HPDE6-E6E7 (cell line): ENCODE results near the gene PRUNE2.
"Not testable (repeated sequence)": the region's sequence is repeated elsewhere in the genome, so short reads cannot be mapped to it uniquely, and the experiment has no call there.

Experiments
- DNase-seq: peaks from one replicate; pipeline ENCODE4 v3.0.0; 2011; ENCODE audit warnings: missing footprints; ENCODE audit errors: extremely low spot score

The PRUNE2 gene

DNA sequence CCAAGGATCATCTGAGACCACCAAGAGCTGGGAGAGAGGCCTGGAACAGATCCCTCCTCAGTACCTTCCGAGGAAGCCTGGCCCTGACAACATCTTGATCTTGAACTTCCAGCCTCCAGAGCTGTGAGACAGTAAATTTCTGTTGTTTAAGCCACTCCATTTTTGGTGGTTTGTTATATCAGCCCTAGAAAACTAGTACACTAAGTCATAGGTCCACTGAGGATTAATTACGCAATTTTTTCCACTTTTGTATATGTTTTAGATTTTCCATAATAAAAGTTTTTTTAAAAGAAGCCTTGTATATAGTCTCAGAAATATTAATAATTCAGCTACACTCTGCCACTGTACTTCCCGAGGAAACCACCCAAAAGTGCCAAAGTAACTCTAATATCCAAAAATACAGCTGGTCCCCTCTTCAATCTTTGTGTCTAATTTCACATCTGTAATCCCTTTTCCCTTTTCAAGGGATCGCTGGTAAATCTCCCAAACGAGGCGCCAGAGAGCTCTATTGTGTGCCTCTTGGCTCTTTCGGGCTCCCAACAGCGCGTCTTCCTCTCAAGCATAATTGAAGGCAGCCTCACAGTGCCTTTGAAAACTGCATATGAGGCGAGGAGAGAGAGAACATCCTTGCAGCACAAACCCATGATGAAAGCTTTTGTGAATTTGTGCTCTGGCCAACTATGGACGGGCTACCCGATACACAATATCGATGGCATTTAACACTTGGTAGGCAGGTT lies 32.7 kb downstream of the PRUNE2 start:
- no peak for DNase-seq

DNA sequence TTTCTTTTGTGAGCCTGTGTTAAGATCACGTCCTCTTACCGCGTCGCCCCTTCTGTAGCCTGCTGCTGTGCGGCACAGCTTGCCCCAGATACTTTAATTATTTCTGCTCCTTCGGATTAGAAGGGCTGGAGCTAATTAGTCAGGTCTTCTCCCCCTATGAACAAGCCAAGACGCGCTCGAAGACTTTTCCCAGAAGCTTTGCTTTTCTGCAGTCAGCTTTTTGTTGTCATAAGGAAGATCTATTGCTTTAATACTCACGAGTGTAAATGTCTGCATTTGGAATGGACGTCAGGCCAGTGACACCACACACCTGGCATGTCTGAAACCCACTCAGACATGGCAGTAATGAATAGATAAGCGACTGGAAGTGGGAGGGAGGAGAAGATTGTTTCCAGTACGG lies 37.0 kb downstream of the PRUNE2 start:
- no peak for DNase-seq

DNA sequence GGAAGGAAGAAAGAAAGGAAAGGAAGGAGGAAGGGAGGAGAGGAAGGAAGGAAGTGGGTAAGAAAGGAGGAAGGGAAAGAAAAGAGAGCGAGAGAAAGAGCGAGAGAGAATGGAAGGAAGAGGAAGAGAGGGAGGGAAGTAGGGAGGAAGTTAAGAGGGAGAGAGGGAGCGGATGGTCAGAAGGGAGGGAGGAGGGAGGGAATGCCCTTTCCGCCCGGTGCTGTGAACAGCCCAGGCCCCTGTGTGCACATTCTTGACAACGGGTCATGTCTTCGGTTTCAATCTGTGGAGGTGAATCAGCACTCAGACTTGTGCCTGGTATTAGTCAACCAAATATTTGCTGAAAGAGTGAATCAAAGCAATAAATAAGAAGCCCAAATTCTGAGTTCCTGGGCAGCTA lies 39.2 kb downstream of the PRUNE2 start:
- DNase-seq = peak; percentile 80

DNA sequence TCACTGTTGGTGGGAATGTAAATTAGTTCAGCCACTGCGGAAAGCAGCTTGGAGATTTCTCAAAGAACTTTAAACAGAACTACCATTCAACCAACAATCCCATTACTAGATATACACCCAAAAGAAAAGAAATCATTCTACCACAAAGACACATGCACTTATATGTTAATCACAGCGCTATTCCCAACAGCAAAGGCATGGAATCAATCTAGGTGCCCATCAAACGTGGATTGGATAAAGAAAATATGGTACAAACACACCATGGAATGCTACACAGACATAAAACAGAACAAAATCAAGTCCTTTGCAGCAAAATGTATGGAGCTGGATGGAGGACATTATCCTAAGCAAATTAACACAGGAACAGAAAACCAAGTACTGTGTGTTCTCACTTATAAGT lies 42.1 kb downstream of the PRUNE2 start:
- no peak for DNase-seq

DNA sequence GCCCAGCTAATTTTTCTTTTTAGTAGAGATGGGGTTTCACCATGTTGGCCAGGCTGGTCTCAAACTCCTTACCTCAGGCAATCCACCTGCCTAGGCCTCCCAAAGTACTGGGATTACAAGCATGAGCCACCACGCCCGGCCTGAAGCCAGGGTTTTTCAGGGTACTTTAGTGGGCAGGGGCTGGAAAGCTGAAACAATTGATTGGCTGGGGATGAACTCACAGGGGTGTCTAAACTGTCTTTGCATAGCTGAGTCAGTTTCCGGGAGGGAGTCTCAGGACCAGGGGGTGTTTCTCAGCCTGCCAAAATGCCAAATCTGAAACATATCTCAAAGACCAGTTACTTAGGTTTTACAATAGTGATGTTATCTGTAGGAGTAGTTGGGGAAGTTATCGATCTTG lies 46.1 kb downstream of the PRUNE2 start:
- no peak for DNase-seq

DNA sequence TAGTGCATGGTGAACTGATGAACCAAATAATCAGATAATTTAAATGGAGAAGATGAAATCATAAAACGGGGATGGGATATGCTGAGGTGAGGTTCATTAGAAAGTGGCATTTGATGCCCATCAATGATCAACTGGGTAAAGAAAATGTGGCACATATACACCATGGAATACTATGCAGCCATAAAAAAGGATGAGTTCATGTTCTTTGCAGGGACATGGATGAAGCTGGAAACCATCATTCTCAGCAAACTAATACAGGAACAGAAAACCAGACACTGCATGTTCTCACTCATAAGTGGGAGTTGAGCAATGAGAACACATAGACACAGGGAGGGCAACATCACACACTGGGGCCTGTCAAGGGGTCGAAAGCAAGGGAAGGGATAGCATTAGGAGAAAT lies 47.7 kb downstream of the PRUNE2 start:
- not testable (repeated sequence) for DNase-seq

DNA sequence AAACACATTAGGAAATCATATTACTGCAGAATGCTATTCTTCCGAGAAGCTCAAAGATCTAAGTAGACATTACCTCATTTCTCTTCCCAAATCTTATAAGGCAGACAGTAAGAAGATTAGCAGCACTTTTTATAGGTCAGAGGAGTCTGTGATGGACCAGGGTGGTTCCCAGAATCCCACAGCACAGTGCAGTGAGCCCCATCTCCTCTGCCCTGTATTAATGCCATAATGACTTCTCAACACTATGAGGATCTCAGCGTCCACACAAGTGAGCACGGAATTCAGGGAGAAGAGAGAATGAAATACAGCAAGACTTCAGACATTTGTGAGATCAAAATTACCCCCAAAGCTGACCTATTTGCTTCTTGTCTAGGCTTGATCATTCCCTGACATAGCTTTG lies 49.9 kb downstream of the PRUNE2 start:
- no peak for DNase-seq

DNA sequence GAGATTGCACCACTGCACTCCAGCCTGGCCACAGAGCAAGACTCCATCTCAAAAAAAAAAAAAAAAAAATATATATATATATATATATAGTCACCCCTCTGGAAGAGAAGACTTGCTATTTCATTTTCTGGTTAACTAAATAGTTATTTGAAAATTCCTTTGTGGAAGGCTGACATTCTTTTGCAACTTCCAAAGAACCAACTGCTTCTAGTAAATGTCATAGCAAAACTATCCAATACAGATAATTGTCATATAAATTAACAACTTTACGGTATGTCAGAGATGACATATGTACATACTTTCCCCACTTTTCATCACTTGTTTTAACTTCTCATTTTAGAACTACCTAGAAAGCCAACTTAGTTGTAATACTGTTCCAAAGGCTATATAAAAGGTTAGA lies 50.9 kb downstream of the PRUNE2 start:
- no peak for DNase-seq

DNA sequence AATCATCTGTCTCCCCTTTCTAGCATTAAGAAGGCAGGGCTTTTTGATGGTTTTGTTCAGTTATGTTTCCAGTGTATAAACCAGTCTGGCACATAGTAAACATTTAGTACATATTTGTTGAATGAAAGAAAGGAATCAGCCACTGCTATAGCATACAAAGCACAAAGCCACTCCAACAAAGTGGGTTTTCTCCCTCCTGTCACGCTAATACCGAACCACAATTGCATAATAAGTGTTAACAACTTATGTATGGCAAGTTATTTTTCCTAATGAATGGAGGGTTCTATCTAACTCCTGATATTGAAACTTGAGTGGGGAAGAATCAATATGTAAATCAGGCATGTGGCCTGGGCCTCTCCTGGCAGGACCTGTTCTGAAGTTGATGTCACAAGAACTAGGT lies 53.9 kb downstream of the PRUNE2 start:
- DNase-seq = no peak

DNA sequence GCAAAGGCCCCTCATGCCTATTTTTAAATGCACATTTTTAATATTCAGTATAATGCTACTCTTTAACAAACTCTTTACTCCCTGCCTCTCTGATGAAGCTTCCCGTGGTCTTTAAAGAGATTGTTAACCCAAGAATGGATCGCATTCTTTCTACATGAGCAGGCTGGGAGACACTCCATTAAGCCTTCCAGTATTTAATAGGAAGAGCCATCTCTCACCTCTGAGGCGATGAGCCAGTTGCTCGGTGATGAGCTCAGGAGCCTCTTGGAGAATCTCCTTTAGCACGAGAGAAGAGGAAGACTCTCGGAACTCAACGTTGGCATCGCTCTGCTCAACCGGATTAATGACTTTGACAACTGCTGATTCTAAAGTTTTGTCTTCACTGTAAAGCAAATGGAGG lies 59.6 kb downstream of the PRUNE2 start:
- no peak for DNase-seq

DNA sequence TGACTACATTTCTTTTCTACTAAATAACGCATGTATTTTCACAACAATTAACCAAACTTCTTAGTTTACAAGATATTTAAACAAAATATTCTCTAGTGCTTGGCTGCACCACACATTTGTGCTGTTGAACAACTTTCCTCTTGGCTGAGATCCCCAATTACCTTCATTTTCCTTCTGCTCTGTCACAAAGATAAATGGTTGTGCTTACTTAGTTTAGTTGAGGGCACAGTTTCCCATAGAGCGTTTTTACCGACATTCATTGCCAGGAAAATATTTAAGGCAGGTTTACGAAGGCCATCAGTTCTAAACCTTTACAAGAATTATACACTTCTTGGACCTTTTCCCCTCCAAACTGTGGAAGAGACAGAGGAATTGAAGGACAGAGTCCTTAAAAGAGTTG lies 60.7 kb downstream of the PRUNE2 start:
- no peak for DNase-seq

DNA sequence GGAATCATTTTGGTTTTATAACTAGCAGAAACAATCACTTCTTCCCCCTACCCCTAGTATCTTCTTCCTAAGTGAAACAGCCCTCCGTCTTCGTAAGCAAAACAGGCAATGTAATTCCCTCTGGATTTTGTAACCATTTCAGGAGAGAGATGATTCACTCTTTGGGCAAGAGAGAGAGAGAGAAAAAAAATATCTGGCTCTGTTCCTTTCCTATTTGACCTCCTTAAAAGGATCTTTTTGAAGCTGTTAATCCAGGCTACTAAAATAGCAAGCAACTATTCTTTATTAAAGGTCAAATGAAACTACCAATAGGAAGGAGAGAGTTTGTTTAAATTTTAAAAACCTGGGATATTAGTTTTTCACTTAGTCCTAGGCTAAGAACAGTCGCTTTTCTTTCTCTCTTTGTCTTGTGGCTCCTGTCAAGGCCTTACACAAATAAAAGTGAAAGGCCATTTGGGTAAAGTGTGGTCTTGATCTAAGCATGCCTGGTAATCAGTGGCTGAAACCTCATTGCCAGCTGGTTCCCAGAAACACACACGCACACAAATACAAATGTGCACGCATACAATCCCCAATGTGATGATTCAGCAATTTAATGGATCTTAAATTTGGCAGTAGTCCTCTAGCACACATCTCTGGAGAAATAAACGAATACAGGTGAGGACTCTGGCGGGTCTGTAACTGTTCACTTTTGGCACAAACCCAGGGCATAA lies 70.2 kb downstream of the PRUNE2 start:
- DNase-seq = no peak

DNA sequence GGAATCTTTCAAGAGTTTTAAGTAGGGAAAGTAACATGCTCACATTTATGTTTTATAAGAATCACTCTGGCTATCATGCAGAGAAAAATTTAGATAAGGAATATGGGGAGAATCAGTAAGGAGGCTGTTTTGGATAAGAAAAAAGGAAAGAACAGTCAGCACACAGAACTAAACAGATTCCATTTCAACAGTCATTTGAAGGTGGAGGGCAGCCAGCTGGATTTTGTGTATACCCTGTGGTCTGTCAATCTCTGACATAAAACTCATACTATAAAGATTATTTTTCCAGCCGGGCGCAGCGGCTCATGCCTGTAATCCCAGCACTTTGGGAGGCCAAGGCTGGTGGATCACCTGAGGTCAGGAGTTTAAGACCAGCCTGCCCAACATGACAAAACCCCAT lies 77.5 kb downstream of the PRUNE2 start:
- no peak for DNase-seq

DNA sequence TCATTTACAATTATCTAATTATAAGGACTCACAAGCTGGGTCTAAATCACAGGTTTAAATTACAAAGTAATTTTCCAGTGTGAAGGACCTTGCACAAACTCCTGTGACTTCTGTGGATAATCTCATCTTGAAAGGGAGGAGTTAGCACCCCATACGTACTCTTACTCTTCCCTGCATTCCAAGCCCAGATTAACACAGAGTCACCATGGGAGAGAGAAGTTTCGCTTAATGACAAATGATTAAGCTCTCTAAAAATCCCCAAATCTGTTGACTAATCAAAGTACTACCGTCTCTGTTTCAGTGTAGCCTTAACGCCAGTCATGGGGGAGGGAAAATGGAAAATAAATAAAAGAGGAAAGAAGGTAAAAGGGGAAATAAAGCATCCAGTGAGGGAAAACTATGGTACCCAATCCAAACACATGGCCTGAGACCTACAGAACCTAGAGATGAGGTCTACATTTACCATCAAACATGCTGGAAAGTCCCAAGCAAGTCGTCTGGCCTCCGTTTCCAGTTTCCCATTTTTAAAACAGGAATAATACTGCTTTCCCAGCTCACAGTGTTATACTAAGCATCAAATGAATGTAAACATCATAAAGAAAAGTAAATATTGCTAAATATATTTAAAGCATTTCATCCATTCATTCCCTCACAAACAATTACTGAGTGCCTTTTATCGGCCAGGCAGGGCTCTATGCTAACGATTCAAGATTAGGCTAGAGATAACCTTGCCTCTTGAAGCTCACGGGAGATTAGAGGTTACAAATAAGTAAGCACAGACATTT lies 78.4 kb downstream of the PRUNE2 start:
- DNase-seq = no peak

DNA sequence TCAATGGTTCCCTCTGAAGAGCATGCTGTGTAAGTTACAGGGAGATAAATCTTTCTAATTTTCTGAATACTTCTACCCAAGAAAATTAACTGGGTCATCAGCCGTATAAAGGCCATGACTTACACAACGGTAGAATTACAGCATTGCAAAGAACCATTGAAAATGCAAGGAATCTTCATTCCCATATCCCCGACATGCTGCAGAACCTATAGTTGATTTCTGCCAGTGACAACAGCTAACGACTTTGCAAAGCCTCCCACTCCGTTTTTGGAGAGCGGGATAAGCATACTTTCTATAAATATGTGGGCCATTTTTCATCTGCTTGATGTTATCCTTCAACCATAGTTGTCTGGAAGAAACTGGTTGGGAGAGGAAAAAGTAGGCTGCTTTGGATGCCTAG lies 85.5 kb downstream of the PRUNE2 start:
- DNase-seq = no peak

DNA sequence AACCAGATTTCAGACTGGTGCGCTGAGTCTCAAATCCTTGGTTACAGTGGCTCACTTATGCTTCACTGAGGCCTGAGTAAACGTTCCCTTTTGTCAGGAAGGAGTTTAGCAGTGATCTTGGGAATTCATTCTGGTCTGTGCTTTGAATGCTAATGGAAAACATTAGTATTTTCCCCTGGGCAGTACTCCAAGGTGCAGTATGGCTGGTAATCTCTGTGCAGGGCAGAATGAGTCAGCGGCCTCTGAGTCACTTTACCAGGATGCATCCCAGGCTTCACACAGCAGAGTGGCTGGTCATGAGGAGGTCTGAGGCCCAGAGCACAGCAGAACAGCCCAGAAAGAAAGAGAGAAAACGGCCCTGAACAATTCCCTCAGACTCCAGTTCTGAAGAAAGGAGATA lies 87.6 kb downstream of the PRUNE2 start:
- DNase-seq = peak; percentile 87

DNA sequence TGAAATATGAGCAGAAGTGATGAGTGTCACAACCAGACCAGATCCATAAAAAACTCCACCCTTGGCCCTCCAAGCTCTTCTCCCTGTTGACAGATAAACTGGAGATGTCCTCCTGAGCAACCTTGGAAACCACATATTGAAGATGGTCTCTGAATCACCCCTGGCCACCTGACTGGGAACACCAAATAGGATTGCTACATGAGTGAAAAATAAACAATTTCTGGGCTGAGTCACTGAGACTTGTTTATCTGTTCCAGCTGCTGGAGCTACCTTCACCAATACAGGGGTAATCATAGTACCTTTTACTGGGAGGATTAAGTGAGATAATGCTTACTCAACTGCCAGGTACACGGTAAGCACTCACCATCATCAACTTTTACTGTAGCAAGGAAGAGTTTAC lies 88.4 kb downstream of the PRUNE2 start:
- DNase-seq = peak; percentile 10

DNA sequence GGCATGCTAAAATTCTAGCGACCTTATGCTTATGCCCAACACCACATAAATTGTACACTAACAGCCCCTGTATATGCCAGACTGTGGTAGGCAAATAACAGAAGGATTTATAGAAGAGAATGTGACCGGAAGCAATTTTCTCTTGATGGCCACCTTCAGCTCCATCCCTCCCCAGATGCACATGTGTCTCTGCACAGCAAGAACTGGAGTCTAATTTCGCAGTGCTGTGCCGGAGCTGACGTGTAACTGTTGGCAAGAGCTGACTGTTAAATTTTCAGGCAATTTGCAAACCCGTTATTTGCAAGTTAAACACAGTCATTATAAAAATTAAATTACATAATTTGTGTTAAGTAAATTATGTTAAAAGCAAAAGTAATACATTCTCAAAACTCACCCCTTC lies 93.3 kb downstream of the PRUNE2 start:
- DNase-seq = no peak

DNA sequence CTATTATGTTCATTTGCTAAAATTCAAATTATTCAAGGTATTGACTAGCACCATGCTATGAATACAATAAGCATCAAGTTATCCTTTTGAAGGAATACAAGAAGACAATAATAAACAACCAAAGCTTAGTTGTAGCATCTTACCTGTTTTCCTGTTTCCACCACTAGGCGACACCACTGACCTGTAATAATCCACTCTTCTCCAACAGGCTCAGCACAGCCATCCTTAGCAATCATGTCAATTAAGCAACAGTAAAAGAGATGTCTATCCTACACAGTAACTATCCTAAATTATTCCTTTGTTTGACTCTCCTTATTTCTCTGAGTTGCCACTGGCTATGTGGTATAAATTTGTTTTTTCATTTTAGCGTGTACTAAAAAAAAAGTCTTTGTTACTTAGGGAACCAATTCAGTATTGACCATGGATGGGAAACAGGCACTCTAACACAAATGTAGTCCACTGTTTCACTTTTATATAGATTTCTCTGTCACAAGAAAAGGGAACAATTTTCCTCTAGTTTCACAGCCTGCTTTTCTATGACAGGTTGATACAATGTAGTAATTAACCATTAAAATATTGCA lies 95.4 kb downstream of the PRUNE2 start:
- DNase-seq = no peak

DNA sequence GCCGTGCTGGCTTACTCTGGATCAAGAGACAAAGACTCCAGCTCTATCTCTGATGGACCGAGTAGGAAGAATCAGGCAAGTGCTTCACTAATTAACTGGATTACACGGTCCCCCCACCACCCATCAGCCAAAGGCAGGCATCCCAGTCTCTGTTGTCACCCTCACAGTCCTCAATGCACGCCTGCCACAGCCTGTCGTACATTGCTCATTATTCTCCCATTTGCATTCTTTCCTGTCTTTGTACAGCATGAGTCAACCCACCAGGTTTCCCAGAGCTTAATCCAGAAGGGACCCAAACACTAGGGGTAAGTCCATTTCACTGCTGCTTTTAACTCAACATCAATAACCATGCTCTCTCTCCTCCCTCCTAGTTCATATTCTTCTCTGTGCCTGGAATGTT lies 97.3 kb downstream of the PRUNE2 start:
- DNase-seq = no peak

DNA sequence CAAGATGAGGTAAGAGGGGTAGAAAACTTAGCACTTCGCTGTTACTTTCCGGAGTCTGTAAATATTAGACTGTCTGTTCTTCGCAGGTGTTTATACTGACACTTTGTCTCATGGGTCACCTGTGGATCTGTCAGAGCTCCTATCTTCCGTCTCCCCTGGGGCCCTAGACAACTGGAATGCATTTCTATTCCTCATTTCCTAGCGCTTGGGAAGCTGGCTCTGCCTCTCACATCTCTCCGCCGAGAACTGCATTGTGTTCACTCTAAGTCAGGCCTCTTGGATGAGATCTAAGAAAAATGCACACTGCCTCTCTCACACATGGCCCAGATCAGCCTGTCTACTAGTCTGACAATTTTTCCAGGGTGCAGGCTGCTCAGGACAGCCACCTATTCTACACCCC lies 102.2 kb downstream of the PRUNE2 start:
- DNase-seq = no peak

DNA sequence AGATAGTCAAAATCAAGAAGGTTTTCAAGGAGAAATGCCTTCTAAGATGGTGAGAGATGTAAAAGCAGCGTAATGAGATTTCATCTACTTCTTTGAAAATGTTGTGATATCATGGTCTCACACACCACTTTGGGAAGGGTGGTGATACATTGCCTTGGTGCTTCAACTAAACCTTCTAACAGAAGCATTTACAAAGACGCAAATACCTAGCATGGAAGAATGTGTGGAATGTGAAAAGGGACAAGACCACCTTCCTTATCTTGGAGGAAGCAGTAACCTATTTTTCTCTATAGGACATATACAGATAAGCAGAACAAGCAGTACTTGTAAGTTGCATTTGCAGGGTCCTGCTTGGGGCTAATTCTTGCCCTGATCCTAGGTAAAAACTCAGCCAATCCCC lies 102.8 kb downstream of the PRUNE2 start:
- no peak for DNase-seq

DNA sequence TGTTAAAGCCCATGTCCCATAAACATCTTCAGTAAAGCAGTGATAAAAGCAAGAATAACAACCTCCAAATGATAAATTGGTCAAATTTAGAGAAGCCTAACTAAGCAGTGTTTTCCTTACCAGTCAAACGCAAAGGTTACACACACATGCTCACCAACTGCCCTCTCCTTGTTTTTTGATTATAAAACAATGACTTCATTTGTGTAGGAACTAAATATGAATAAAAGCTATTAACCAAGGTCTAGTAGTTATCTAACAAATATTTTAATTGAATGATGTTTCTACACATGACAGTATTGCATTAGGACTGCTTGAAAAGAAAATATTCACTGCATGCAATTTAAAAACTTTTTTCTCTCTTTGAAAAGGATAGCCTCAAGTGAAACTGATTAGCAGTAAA lies 105.0 kb downstream of the PRUNE2 start:
- DNase-seq = no peak
